ENCODE results near the gene CCDC150. TPM values are rescaled to one million over a fixed set of nuclear protein-coding genes. Genes with fewer than 3 reads are reported as not detected.

The CCDC150 gene
- total RNA-seq, 1 experiment from 2014 or later, result 19.0 TPM

GRCh38 chr2:196743165-196743564, 103.7 kb downstream of the CCDC150 start:
- no peak for ATAC-seq
- in situ Hi-C loops (cut with HindIII; ENCODE audit: low pct_unique_long_range_greater_than_20kb, low sequenced_read_pairs), result no loop called here
- Histone ChIP-seq H3K27me3 (ENCODE audit: control insufficient read depth, insufficient read depth, low read length) (no peaks in the 10 kb centered on the region), H3K9me3 (ENCODE audit: control insufficient read depth, insufficient read depth, low read depth, low read length) (no peaks in the 10 kb centered on the region), H3K27ac (ENCODE audit: low read length) (no peak overlapping the region), H3K4me3 (ENCODE audit: low read depth in 2 of 2, low read length in 2 of 2) (no peak overlapping the region), H3K4me1 (ENCODE audit: control insufficient read depth, insufficient read depth, low read length) (no peaks in the 10 kb centered on the region), H3K36me3 (ENCODE audit: control insufficient read depth, insufficient read depth, low read length) (no peaks in the 10 kb centered on the region)
- intact Hi-C loops (cut with micrococcal nuclease; ENCODE audit: unreplicated experiment), result no loop called here
- no peak for DNase-seq (ENCODE audit: low read depth, low spot score)
- no peak for TF ChIP-seq TCF7L2 (IDR thresholded peaks at IDR 0.05; ENCODE audit: low read depth, low read length)
- BruUV-seq (replicated peaks), result no TSS peak
- ChIA-PET POLR2A (no interaction called here), CTCF (interaction anchor here (0.6 kb wide), 1 partner anchor 18 kb away, joined by 7 read pairs; no protein-coding TSS in a partner anchor)

GRCh38 chr2:196745711-196746110, 106.2 kb downstream of the CCDC150 start:
- H3K9me3 ChIP-seq (ENCODE audit: control insufficient read depth, insufficient read depth, low read depth, low read length), result no peaks in the 10 kb centered on the region
- BruUV-seq (replicated peaks), result no TSS peak
- ChIA-PET POLR2A (no interaction called here), CTCF (no interaction called here)
- H3K27ac ChIP-seq (ENCODE audit: low read length), result no peak overlapping the region
- TF ChIP-seq POLR2AphosphoS5 (IDR thresholded peaks at IDR 0.05; ENCODE audit: low read depth, low read length) (no peak), TCF7L2 (IDR thresholded peaks at IDR 0.05; ENCODE audit: low read depth, low read length) (no peak), CTCF (IDR thresholded peaks at IDR 0.05) (no peak), REST (IDR thresholded peaks at IDR 0.05; ENCODE audit: insufficient read depth in 1 of 2, low read depth in 2 of 2, low read length in 1 of 2) (no peak), SIN3A (IDR thresholded peaks at IDR 0.05; ENCODE audit: borderline replicate concordance, insufficient read depth, low read depth, low read length) (no peak)
- ATAC-seq (no peak), DNase-seq (ENCODE audit: low read depth, low spot score) (no peak)
- H3K36me3 ChIP-seq (ENCODE audit: control insufficient read depth, insufficient read depth, low read length), result no peaks in the 10 kb centered on the region
- intact Hi-C loops (cut with micrococcal nuclease; ENCODE audit: unreplicated experiment) (no loop called here), in situ Hi-C loops (cut with HindIII; ENCODE audit: low pct_unique_long_range_greater_than_20kb, low sequenced_read_pairs) (no loop called here)
- no peaks in the 10 kb centered on the region for H3K4me1 ChIP-seq (ENCODE audit: control insufficient read depth, insufficient read depth, low read length)
- no peaks in the 10 kb centered on the region for H3K27me3 ChIP-seq (ENCODE audit: control insufficient read depth, insufficient read depth, low read length)
- H3K4me3 ChIP-seq (ENCODE audit: low read depth in 2 of 2, low read length in 2 of 2), result no peak overlapping the region

- DNase-seq (ENCODE audit: low read depth, low spot score) (no peak), ATAC-seq (no peak)
- TF ChIP-seq SIN3A (IDR thresholded peaks at IDR 0.05; ENCODE audit: borderline replicate concordance, insufficient read depth, low read depth, low read length), result no peak
- TF ChIP-seq CTCF (IDR thresholded peaks at IDR 0.05), result no peak
- TF ChIP-seq REST (IDR thresholded peaks at IDR 0.05; ENCODE audit: insufficient read depth in 1 of 2, low read depth in 2 of 2, low read length in 1 of 2), result no peak
- no peak for TF ChIP-seq POLR2AphosphoS5 (IDR thresholded peaks at IDR 0.05; ENCODE audit: low read depth, low read length)
- no peak for TF ChIP-seq TCF7L2 (IDR thresholded peaks at IDR 0.05; ENCODE audit: low read depth, low read length)
- no peaks in the 10 kb centered on the region for H3K9me3 ChIP-seq (ENCODE audit: control insufficient read depth, insufficient read depth, low read depth, low read length)
- H3K4me3 ChIP-seq (ENCODE audit: low read depth in 2 of 2, low read length in 2 of 2), result no peak overlapping the region
- ChIA-PET CTCF (no interaction called here), POLR2A (interaction anchor here (0.6 kb wide), 1 partner anchor 736 kb away, joined by 3 read pairs; no protein-coding TSS in a partner anchor)
- no peaks in the 10 kb centered on the region for H3K36me3 ChIP-seq (ENCODE audit: control insufficient read depth, insufficient read depth, low read length)
- in situ Hi-C loops (cut with HindIII; ENCODE audit: low pct_unique_long_range_greater_than_20kb, low sequenced_read_pairs) (no loop called here), intact Hi-C loops (cut with micrococcal nuclease; ENCODE audit: unreplicated experiment) (no loop called here)
- H3K27me3 ChIP-seq (ENCODE audit: control insufficient read depth, insufficient read depth, low read length), result no peaks in the 10 kb centered on the region
- H3K4me1 ChIP-seq (ENCODE audit: control insufficient read depth, insufficient read depth, low read length), result 0 out of 2 replicates have a peak, but pooled peaks cover 2% of the 10 kb centered on the region
- no peak overlapping the region for H3K27ac ChIP-seq (ENCODE audit: low read length)
- no TSS peak for BruUV-seq (replicated peaks)
These were observed 107.9 kb downstream of the CCDC150 start for GRCh38 chr2:196747400-196747799.

All from Panc1 (cell line).